MM.1S (cell line): Measurements from ENCODE around the gene RBSN.

Experiments used
- CTCF ChIP-seq: fragments of 300-600 bp; sonication (generic); IDR thresholded peaks from 2 replicates; pipeline ENCODE4 v1.5.1; 2016; ENCODE audit warnings: antibody characterized with exemption, low read length, mixed read lengths
- EZH2 ChIP-seq: fragments of 300-600 bp; sonication (generic); optimal IDR thresholded peaks from 2 replicates; pipeline ENCODE3; 2017; ENCODE audit warnings: low read depth, mild to moderate bottlenecking, antibody characterized with exemption, low read length, mixed read lengths
- EZH2phosphoT487 ChIP-seq: fragments of 300-600 bp; sonication (generic); IDR thresholded peaks from 2 replicates; pipeline ENCODE4 v1.6.1; 2018; ENCODE audit warnings: antibody characterized with exemption, low read length

- TF ChIP-seq CTCF (no peak), EZH2 (no peak), EZH2phosphoT487 (no peak)
These were observed 45.4 kb downstream of the RBSN start for GRCh38 chr3:15053541-15053940.
